GM18951 (cell line): ENCODE data around the gene OFD1.

Source experiments
- POLR2A ChIP-seq: IDR thresholded peaks from 4 replicates; pipeline ENCODE4 v1.6.1; 2011; ENCODE audit warnings: mild to moderate bottlenecking; ENCODE audit not compliant: insufficient read length, insufficient read depth; ENCODE audit errors: extremely low read depth
- in situ Hi-C: fragments of 300-500 bp; cut with MboI; formaldehyde crosslinking; loops from one replicate; pipeline ENCODE4 v1.12.0; 2022; ENCODE audit warnings: low sequenced_read_pairs, mixed read lengths, inconsistent platforms; ENCODE audit not compliant: unreplicated experiment

Gene OFD1

DNA sequence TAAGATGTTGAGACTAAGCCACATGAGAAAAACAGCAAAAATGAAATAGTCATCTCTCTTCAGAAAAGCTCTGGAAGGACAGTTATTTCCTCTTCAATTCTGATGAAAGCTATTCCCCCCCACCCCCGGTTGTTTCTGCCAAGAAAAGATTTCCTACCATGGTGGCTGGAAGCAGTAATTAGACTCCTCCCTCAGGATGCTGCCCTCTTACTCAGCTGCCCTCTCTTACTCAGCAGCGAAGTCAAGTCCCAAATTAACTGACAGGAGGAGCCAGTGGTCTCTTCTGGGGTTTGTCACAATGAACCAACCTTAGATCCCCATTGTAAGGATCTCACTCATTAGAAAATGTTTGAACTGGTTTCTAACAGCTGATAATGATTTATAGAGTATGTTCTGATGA is 44.4 kb downstream of the OFD1 start:
- in situ Hi-C loops: no loop called here
- no peak for TF ChIP-seq POLR2A

DNA sequence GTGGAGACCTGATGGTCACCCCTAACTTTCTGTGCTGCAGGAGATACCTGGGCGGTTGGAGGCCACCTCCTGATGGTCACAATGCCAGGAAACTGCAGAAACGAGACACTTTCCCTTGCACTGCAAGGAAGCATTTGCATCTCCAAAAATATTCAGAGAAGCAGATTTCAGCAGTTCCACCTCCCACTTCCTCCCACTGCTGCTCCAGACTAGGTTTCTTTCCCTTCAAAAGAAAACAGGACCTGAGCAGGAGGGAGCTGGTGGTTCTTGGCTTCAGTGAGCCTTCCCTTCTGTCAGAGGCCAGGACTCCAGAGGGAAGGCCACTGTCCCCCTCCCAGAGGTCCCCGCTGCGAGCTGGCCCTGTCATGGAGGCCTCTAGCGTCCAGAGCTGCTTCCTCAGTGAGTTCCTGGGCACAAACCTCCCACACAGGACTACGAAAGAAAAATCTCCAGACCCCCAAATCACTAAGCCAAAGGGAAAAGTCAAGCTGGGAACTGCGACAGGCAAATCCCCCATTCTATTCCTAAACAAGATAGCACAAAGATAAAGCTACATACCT is 46.4 kb downstream of the OFD1 start:
- TF ChIP-seq POLR2A: no peak
- in situ Hi-C loops: no loop called here

DNA sequence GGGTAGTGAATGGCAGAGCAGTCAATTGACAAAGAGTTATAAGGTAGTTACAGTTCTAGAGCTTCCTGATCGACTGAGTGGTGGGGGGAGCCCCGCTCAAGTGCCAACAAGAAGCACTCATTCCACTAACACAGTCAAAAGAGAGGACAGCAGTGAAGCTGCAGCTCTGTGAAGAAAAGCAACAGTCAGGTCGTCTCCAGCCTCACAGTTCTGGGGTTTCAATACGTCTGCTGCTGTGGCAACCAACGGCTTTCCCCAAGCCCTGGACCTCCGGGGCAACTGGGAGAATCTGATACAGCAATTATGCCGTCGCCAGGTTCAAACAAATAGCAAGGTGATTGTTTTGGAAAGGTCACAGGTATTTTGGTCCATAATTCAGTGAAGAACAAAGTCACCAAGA is 51.5 kb downstream of the OFD1 start:
- in situ Hi-C loops: no loop called here
- no peak for TF ChIP-seq POLR2A

DNA sequence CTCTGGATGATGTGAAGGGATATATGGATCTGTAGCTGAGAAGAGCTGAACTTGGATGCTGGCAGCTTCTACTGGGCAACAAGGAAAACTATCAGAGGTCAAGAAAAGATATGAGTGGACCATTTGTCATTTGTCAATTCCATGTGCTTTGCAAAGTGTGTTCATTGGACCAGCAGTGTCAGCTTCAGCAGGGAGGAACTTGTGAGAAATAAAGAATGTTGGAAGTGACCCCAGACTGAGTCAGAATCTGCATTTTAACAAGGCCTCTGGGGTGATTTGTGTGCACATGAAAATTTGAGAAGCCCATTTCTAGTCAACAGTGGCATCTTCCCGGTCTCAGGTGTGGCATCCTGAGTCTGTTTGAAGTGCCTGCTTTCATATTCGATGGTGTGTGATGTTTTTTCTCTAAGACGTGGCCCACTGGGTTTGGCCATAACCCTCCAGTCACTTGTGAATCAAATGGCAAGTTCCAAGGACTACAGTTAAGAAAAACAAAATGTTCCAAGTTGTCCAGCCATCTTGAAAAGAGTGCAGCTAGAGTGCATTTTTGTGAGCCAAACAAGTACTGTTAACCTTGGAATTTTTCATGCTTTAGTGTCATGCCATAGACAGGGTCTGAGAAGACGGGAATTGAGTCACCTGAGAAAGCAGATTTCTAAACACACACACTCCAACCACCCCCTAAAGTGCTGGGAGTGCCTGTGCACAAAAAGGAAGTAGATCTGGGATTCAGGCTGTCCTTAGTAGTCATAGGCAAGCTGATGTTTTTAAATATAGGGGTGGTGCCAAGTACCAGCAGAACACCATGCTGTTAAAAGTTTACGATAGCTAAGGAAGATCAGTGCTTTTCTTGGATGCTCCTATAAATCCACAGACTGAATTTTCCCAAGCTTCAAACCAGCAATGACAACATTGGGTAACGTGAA is 55.9 kb downstream of the OFD1 start:
- TF ChIP-seq POLR2A: no peak
- in situ Hi-C loops: no loop called here

DNA sequence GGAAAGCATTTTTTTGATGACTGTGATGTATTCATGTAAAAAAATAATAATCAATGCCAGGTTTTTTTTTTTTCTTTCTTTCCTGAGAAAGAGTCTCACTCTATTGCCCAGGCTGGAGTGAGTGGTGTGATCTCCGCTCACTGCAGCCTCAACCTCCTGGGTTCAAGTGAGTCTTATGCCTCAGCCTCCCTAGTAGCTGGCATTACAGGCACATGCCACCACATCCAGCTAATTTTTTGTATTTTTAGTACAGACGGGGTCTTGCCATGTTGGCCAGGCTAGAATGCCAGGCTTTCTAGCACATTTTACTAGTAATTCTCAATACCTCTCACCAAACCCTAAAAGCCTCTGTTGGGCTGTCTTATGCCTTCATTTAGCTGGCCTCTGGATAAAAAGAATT is 56.6 kb downstream of the OFD1 start:
- TF ChIP-seq POLR2A: no peak
- in situ Hi-C loops: no loop called here

DNA sequence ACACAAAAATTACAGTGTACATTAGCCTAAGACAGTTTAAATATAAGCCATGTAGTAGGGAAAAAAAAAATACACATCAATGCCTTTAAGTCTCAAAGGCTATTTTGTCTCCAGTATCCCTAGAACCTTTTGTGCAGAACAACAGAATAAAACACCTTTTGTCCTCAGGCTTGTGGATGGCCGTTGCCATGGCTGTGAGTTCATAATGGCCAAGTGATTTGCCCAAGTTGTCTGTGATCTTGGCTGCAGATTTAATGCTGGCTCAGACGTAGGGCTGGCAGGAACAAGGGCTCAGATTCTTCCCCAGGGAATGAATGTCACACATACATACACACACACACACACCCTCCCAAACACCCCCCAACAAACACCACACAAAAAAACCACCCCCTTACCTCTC is 57.0 kb downstream of the OFD1 start:
- TF ChIP-seq POLR2A: no peak
- in situ Hi-C loops: no loop called here

DNA sequence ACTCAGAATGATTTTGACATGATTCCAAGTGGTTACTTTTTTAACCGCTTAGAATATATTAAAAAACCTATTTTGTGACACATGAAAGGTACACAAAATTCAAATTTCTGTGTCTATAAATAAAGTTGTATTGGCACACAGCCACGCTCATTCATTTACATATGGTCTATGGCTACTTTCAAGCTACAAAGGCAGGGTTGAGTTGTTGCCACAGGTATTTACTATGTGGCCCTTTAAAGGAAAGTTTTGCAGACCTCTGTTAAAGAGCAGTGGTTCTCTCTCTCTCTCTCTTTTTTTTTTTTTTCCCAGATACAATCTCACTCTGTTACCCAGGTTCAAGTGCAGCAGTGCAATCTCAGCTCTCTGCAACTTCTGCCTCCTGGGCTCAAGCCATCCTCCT is 59.3 kb downstream of the OFD1 start:
- TF ChIP-seq POLR2A: no peak
- in situ Hi-C loops: no loop called here

DNA sequence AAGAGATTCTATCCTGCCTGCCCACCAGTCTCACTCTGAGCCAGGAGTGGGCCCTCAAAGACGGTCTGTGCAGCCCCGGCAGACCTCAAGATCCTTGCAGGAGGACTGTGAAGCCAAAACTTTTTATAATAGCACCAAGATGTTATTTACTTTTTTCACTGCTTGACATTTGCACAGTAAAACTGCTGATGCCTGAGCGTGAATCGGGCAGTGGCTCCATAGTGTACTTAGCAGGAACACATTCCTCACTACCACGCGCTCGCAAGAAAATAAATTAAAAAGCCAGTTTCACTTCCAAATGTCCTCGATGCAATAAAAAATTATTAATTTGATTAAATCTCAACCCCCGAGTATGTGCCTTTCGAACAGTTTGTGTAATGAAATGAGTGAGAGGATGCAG is 59.9 kb downstream of the OFD1 start:
- in situ Hi-C loops: no loop called here

DNA sequence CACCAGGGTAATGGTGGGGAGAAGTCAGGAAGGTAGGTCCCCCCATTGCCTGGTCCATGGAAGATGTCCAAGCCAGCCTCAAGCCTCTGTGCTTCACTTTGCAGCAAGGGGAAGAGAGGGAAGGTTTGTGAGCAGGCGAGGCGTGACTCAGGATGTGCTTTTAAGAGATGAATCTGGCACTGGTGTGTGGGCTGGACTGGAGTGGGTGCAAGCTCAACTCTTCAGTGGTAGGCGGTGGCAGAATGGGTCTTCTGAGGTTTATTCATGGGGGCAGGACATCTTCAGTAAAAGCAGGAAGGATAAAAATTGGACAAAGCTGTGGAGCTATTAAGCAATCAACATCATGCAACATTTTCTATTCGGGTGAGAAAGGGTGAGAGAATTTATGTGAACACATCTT is 63.0 kb downstream of the OFD1 start:
- no peak for TF ChIP-seq POLR2A
- in situ Hi-C loops: no loop called here

More for the DNA sequence above, 59.9 kb downstream of the OFD1 start:
- TF ChIP-seq POLR2A: no peak

DNA sequence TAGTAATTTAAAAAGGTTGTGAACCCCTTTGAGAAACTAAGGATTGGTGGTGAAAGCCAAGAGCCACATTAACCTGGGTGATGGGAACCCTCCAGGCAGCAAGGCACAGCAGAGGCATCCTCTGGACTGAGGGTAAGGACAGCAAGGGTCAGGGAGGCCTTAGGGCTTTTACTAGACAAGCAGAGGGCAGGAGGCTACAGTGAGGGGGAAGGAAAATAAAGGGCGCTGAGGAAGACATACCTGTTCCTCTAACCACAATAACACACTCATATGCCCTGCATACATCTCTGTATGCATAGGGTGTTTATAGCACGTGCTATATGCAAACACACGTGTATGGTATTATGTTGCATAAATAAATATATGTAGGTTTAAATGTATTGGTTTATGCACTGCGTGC is 63.6 kb downstream of the OFD1 start:
- no peak for TF ChIP-seq POLR2A
- in situ Hi-C loops: no loop called here

DNA sequence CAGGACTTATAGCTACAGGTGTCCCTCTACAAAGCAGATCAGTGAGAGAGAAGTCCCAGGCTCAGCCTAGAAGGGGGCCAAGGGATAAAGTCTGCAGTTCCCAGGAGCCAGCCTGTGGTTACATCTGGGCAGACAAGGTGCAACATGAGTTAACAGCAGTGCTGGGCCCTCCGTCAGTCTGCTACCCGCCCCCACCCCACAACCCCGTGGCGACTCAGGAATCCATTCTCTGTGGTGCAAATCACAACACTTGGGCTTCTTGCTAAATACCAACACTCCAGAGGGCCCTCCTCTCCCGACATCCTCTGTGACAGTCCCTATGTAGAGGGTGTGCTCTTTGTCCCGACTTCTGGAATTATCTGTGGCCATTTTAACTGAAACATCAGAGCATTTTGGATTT is 68.6 kb downstream of the OFD1 start:
- in situ Hi-C loops: no loop called here
- no peak for TF ChIP-seq POLR2A

DNA sequence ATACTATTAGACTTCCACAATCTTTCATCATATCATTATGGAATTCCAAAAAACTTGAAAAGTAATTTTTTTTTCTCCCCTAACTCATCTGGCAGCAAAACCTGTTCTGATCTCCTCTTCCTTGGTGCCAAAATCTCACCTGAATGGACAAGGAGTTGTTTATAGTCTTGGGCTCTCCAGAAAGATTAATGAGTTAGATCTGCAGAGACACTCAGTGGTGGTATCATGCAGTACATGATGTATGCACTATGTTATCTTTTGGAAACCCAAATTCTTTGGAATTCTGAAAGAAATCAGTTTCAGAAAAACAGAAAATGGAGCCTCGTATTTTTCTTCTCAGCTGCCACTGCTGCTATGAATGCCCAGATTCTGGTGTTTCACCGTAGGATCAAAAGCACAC is 70.7 kb downstream of the OFD1 start:
- no peak for TF ChIP-seq POLR2A
- in situ Hi-C loops: no loop called here

DNA sequence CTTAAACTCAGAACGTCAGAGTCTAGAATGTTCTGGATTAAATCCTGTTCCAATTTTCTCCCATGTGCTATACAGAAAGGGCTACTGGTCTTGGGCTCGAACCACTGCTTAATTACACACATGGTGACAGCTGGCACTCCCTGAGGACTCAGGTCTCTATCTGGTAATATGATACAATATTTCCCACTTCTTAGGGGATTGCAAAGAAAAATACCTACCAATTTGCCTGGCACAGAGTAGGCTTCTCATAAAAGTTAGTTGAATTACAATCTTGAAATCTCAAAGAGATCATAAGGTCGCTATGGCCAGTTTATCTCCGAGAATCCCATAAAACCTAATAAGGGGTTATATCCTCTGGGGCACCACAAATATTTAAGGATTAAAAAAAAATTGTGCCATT is 73.7 kb downstream of the OFD1 start:
- TF ChIP-seq POLR2A: no peak
- in situ Hi-C loops: no loop called here

DNA sequence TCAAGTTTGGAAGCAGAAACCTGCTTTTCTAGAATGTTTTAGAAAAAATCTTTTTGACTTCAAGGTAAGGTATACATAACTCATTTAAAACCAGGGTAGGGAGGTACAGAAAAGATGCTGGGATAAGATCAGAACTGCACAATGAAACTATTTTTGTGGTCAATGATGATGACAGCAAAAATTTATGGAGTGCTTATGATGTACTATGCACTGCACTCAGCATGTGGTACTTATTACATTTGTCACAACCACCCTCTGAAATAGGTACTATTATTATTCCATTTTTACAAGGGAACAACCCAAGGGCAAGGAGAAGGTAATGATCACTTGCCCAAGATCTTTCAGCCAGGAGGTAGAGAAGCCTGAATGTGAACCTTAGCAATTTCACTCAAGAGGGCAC is 74.3 kb downstream of the OFD1 start:
- in situ Hi-C loops: no loop called here
- TF ChIP-seq POLR2A: no peak

DNA sequence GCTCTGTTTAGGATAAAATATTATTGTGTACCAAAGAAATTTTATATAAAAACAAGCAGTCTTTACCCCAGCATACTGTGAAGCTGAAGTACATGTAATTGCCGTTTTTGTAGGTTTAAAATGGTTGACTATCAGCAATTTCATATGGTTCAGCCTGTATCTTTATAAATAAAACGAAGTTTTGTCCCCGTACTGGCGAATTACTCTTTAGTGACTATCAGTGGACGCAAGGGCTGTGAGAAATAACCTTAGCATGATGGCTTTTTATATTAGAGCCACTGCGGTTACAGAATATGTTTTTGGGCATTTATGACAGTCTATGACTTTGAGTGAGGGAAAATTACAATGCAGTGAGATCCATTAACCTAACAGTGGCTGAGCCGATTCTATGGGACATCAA is 81.1 kb downstream of the OFD1 start:
- no peak for TF ChIP-seq POLR2A
- in situ Hi-C loops: no loop called here

DNA sequence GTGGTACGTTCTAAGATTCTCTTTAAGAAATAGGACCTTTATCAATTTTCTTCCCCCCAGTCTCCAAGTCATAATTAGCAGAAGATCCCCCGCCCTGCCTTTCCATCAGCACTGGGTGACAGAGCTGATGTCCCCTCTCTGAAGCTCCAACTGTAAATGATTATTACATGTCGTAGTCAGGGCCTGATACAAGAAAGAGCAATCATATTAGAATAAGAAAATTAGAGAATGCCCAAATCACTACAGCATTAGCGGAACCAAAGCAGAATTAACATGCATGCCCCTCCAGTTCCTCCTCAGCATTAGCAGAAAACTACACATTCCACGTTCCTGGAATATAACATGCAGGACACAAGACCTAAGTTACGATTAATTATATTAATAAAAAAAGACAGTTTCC is 81.6 kb downstream of the OFD1 start:
- TF ChIP-seq POLR2A: no peak
- in situ Hi-C loops: no loop called here
